ENCODE data around the gene CORT. TPM values are rescaled to one million over a fixed set of nuclear protein-coding genes. Genes with fewer than 3 reads are reported as not detected.

The CORT gene
- polyA plus RNA-seq, 3 donors from 2014 or later, result not detected

DNA sequence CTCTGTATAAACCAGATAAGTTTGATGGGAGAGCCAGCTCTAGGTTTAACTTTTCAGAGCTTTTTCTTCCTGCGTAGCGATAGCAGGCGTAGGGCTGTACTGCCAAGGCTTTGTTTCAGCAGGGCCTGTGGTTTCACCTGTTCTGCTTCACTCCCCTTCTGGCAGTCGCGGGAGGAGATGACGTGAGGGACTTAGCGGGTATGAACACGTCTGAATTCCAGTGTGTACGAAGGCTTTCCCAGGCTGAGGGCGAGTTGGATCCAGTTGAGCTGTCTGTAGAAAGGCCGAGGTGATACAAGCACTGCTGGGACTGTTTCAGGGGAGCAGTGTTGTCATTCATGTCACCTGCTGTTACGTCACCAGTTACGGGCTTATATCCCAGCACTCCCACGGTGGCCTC, 46.1 kb downstream of the CORT start:
- no peaks in the 10 kb centered on the region for H3K9me3 Mint-ChIP-seq
- no peaks in the 10 kb centered on the region for H3K36me3 Mint-ChIP-seq
- peaks cover 0 to 6% (median 6%) of the 10 kb centered on the region in 3 donors for H3K27me3 Mint-ChIP-seq (ENCODE audit: low read depth in 3 of 3)
- H3K4me3 Mint-ChIP-seq, result peak overlapping the region; percentile 85 to 89 (median 88)
- H3K27ac Mint-ChIP-seq, result peak overlapping the region; percentile 91 to 97 (median 95)
- DNase-seq, result no peak
- H3K4me1 Mint-ChIP-seq, result peaks cover 52 to 62% of the 10 kb centered on the region in 2 donors

DNA sequence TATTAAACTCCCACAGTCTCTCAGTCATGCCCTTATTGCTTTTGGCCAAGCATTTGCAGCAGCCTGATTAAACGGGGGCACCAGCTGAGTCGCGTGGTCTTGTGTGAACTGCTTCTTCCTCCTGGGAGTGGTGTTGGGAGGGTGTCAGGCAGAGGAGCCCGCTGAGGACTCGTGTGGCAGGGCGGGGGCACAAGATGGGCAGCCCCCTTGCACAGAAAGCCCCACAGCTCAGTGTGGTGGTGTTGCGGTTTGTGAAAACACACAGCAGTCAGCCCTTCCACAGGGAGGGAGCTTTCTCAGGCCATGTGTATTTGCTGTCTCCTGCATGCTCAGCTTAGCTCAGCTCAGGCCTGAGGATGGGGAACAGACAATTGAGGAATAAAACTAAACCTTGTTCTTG, 47.3 kb downstream of the CORT start:
- H3K4me3 Mint-ChIP-seq, result peak overlapping the region; percentile 24 to 67 (median 59)

DNA sequence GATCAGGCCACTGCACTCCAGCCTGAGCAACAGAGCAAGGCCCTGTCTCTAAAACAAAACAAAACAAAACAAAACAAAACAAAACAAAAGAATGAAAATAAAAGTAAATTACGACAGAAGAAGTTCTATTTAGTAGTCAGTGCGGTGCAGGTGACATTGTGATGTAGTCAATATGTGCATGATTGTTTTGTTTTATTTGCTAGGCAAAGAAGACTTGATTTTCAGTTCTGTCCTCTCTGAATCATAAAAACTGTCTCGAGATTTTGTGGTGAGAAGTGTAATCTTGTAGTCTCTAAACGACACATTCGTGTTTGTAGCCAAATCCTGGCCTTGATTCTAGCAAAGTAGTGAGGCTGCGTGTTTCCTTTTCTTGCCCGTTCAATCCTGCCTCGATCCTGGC, 48.4 kb downstream of the CORT start:
- Mint-ChIP-seq H3K9me3 (no peaks in the 10 kb centered on the region), H3K27me3 (ENCODE audit: low read depth in 3 of 3) (peaks cover 0 to 6% (median 4%) of the 10 kb centered on the region in 3 donors), H3K4me3 (peak overlapping the region; percentile 13 to 67 (median 28)), H3K4me1 (peaks cover 52 to 59% of the 10 kb centered on the region in 2 donors), H3K27ac (peak overlapping the region; percentile 87 to 97 (median 93)), H3K36me3 (no peaks in the 10 kb centered on the region)
- peak; percentile 21 to 61 (median 35) for DNase-seq

More for the DNA sequence above, 47.3 kb downstream of the CORT start:
- Mint-ChIP-seq H3K27ac (peak overlapping the region; percentile 87 to 97 (median 93)), H3K27me3 (ENCODE audit: low read depth in 3 of 3) (peaks cover 0 to 6% (median 6%) of the 10 kb centered on the region in 3 donors), H3K9me3 (no peaks in the 10 kb centered on the region), H3K4me1 (peaks cover 52 to 62% of the 10 kb centered on the region in 2 donors), H3K36me3 (no peaks in the 10 kb centered on the region)
- peak; percentile 45 to 64 (median 46) for DNase-seq

Other genes starting within 250 kb of the CORT start
- gene KIF1B, start 239.5 kb upstream of the CORT start, polyA plus RNA-seq, result 1 to 10 TPM; 1.2 to 2.4 (median 1.8) TPM
- gene PGD, start 51.0 kb upstream of the CORT start, polyA plus RNA-seq, result 10 to 100 TPM; 43.9 to 51.3 (median 44.8) TPM
- gene CENPS, start 19.6 kb upstream of the CORT start, polyA plus RNA-seq, result 10 to 100 TPM in 1 of 3 donors, 1 to 10 TPM in 2; 7.8 to 12.1 (median 8.1) TPM
- 10 to 100 TPM; 24.9 to 37.6 (median 28.6) TPM for gene DFFA, start 22.5 kb downstream of the CORT start, polyA plus RNA-seq
- 1 to 10 TPM; 2.0 to 7.5 (median 4.1) TPM for gene PEX14, start 24.9 kb downstream of the CORT start, polyA plus RNA-seq